GM20431 (cell line): ENCODE data around the gene CHCHD5.

Experiments used
- in situ Hi-C: fragments of 300-500 bp; cut with MseI, MboI; formaldehyde crosslinking; loops from one replicate; pipeline ENCODE4 v1.15.0; 2020; ENCODE audit warnings: low sequenced_read_pairs; ENCODE audit not compliant: unreplicated experiment

CHCHD5 gene

GRCh38 chr2:112585400-112585799, 991 bp downstream of the CHCHD5 start:
- in situ Hi-C loops: no loop called here

DNA sequence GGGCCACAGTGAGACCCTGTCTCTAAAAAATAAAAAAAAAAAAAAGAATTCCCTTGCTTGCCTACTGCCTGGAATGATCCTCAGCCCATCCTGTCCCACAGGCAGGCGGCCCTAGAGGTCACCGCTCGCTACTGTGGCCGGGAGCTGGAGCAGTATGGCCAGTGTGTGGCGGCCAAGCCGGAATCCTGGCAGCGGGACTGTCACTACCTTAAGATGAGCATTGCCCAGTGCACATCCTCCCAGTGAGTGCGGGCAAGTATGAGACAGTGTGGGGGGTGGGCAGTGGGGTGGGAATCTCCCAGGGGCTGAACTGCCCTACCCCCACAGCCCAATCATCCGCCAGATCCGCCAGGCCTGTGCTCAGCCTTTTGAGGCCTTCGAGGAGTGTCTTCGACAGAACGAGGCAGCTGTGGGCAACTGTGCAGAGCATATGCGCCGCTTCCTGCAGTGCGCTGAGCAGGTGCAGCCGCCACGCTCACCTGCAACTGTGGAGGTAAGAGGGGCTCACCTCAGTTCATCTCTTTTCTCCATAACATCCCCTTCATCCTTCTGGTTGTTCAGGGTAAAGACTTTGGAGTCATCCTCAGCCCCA, 1.6 kb downstream of the CHCHD5 start:
- in situ Hi-C loops: no loop called here

- in situ Hi-C loops: no loop called here
Observed at GRCh38 chr2:112588611-112589045, 4.2 kb downstream of the CHCHD5 start.

DNA sequence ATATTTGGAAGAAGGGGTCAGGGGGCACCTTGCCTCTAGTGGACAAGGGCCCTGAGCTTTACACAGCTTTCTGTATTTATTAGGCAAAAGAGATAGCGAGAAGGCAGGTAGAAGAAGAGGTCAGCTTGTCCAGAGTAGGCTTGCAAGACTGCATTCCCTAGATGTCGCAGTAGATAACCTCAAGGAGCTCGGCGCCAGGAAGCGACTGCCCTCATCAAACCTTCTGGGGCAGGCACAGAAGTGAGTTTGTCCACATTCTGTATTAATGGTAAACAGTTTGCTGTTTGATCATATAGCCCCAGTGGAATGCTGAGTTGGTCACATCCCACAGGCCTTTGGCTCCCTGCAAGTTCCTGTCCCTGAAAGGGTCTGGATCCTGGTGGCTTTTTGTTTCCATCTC, 7.0 kb downstream of the CHCHD5 start:
- in situ Hi-C loops: no loop called here

GRCh38 chr2:112593736-112594135, 9.3 kb downstream of the CHCHD5 start:
- in situ Hi-C loops: no loop called here

GRCh38 chr2:112597537-112598322, 13.3 kb downstream of the CHCHD5 start:
- in situ Hi-C loops: no loop called here

GRCh38 chr2:112600634-112601033, 16.2 kb downstream of the CHCHD5 start:
- in situ Hi-C loops: loop anchor here (25.0 kb wide), 1 partner anchor 337 kb away; no protein-coding TSS in a partner anchor

DNA sequence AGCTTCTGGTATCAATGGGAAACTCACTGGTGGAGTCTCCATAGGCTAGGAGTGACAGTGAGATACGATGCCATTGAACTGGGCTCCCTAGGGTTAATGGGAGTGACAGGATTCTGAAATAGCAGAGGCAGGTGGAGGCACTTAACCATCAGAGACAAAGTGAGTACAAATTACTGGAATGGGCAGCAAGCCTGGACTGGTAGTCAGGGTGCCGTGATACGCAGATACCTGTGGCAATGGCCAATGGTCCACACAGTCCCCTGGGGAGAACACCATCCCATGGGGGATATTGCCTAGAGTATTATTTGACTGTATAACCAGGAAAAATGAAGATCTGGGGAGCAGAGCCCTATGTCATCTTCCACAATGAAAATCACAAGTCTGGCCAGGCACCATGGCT, 17.3 kb downstream of the CHCHD5 start:
- in situ Hi-C loops: loop anchor here (25.0 kb wide), 1 partner anchor 336 kb away; no protein-coding TSS in a partner anchor

DNA sequence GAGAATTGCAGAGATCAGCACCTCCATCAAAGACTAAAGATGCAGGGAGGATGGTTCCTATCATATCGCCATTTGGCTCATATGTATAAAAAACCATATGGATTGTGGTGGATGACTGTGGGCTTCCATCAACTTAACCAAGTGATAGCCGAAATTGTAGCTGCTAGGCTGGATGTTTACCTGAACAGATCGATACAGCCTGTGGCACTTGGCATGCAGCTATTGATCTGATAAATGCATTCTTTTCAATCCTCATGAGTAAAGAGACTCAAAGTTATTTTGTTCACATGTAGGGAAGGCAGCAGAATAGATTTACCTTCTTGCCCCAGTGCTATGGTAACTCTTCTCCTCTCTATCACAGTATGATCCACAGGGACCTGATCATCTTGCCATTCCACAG, 18.5 kb downstream of the CHCHD5 start:
- in situ Hi-C loops: loop anchor here (25.0 kb wide), 1 partner anchor 334 kb away; no protein-coding TSS in a partner anchor

- in situ Hi-C loops: loop anchor here (25.0 kb wide), 1 partner anchor 334 kb away; no protein-coding TSS in a partner anchor
Observed at GRCh38 chr2:112603731-112604130, 19.3 kb downstream of the CHCHD5 start.

- in situ Hi-C loops: loop anchor here (25.0 kb wide), 1 partner anchor 332 kb away; no protein-coding TSS in a partner anchor
Observed at GRCh38 chr2:112604952-112605351, 20.5 kb downstream of the CHCHD5 start.

DNA sequence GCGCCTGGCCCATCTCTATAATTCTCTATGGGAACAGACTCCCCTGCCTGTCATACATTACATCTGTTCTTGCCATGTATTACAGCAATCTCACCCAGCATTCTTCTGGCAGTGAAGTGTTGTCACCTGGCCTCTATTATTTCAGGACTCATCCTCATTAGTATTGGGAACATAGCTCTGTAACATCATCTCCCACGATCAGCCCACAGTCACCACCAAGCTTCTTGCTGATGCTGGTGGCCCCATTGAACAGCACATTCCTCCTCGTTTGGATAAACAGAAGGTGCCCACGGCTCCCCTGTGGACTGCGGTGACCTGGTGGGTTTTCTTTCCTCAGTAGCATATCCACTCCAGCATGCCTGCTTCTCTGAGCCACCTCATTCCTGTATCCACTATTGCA, 21.5 kb downstream of the CHCHD5 start:
- in situ Hi-C loops: loop anchor here (25.0 kb wide), 1 partner anchor 331 kb away; no protein-coding TSS in a partner anchor

DNA sequence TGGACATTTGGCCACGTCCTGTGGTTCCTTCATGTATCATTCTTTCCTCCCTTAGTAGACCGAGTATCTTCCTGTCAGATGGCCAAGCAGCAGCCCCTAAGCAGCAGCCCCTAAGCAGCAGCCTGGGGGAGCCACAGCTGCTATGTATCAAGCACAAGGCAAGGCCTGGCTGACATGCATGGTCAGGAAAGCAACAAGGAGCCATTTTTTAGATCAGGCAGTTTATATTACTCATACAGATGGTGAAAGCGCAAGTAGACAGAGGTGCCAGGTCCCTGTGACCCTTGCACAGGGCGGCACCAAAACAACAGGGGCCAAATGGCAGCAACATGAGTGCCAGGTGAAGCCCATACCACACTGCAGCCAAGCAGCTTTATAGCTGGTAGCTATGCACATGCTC, 22.1 kb downstream of the CHCHD5 start:
- in situ Hi-C loops: loop anchor here (25.0 kb wide), 1 partner anchor 331 kb away; no protein-coding TSS in a partner anchor

DNA sequence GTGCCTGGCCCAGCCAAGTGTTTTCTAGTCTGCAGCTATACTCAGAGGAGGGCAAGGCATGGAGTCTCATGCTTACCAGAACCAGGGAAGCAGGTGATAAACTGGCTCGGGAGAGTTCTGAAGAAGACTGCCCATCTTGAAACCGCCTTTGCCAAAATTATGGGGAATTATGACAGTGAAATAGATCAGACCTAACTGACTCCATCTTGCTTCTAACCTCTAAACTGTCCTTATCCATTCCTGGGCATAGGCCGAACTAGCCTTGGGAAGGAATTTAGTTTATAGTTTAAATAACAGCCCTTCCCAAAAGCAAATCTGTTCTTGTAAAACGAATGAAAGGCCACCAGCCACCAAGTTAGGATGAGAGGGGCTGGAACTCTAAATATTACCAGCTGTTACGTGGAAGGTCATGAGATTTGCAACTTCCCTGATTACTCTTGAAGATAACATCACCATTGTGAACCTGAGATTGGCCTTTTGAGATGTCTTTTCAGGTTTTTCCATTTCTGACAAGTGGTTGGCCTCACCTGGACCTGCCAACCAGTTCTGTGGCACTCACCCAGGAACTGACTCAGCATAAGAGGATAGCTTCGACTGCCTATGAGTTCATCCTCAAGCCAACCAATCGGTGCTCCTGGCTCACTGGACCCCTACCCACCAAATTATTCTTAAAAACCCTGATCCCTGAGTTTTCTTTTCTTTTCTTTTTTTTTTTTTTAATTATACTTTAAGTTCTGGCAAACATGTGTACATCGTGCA, 23.4 kb downstream of the CHCHD5 start:
- in situ Hi-C loops: loop anchor here (25.0 kb wide), 1 partner anchor 329 kb away; no protein-coding TSS in a partner anchor

DNA sequence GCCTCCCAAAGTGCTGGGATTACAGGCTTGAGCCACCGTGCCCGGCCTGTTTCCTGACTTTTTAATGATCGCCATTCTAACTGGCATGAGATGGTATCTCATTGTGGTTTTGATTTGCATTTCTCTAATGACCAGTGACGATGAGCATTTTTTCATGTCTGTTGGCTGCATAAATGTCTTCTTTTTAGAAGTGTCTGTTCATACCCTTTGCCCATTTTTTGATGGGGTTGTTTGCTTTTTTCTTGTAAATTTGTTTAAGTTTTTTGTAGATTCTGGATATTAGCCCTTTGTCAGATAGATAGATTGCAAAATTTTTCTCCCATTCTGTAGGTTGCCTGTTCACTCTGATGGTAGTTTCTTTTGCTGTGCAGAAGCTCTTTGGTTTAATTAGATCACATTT, 24.9 kb downstream of the CHCHD5 start:
- in situ Hi-C loops: loop anchor here (25.0 kb wide), 1 partner anchor 328 kb away; no protein-coding TSS in a partner anchor

- in situ Hi-C loops: loop anchor here (25.0 kb wide), 1 partner anchor 325 kb away; no protein-coding TSS in a partner anchor
Observed at GRCh38 chr2:112612283-112612682, 27.9 kb downstream of the CHCHD5 start.

- in situ Hi-C loops: loop anchor here (25.0 kb wide), 1 partner anchor 323 kb away; no protein-coding TSS in a partner anchor
Observed at GRCh38 chr2:112614201-112614840, 29.9 kb downstream of the CHCHD5 start.

DNA sequence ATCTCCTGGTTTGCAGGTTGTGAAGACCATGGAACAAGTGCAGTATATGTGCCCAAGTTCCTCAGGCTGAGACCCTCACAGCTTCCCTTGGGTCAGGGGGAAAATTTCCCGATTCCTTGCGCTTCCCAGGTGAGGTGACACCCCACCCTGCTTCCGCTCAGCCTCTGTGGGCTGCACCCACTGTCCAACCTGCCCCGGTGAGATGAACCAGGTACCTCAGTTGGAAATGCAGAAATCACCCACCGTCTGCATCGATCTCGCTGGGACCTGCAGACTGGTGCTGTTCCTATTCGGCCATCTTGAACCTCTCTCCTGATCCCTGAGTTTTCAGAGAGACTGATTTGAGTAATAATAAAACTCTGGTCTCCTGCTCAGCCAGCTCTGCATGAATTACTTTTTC, 30.6 kb downstream of the CHCHD5 start:
- in situ Hi-C loops: loop anchor here (25.0 kb wide), 1 partner anchor 322 kb away; no protein-coding TSS in a partner anchor

GRCh38 chr2:112615798-112616197, 31.4 kb downstream of the CHCHD5 start:
- in situ Hi-C loops: loop anchor here (25.0 kb wide), 1 partner anchor 322 kb away; no protein-coding TSS in a partner anchor
